CD4-positive, alpha-beta memory T cell (primary cell): ENCODE measurements around the gene KCNK13. TPM values are rescaled to one million over a fixed set of nuclear protein-coding genes. Genes with fewer than 3 reads are reported as not detected.

ENCODE experiments used
- CTCF ChIA-PET: fragments of 350-600 bp; sonication (Branson Sonifier 250); formaldehyde crosslinking; loops from one replicate; lab custom pipeline; 2021; ENCODE audit warnings: inconsistent platforms; ENCODE audit not compliant: partially characterized antibody; lab: Charles Lee
- POLR2A ChIA-PET: fragments of 350-600 bp; sonication (Branson Sonifier 250); formaldehyde crosslinking; loops from one replicate; lab custom pipeline; 2021; ENCODE audit not compliant: partially characterized antibody; lab: Charles Lee
- DNase-seq, 5 donors: peaks; one replicate each; pipeline versions ENCODE4 v3.0.0 to v3.0.0-alpha.2; 2020 to 2022; ENCODE audit warnings: mixed read lengths in 1 of 5
- H3K27ac ChIP-seq: one replicate; pipeline ENCODE4 v1.7.0; 2013; ENCODE audit warnings: low read depth, low read length
- H3K27me3 ChIP-seq: 2 replicates; pipeline ENCODE4 v1.7.0; 2013; ENCODE audit warnings: mild to moderate bottlenecking, low read length, moderate library complexity; ENCODE audit not compliant: insufficient read depth
- H3K36me3 ChIP-seq: 2 replicates; pipeline ENCODE4 v1.7.0; 2013; ENCODE audit warnings: mild to moderate bottlenecking, low read length, moderate library complexity; ENCODE audit not compliant: insufficient read depth
- H3K4me1 ChIP-seq: 2 replicates; pipeline ENCODE4 v1.7.0; 2013; ENCODE audit warnings: mild to moderate bottlenecking, low read length, moderate library complexity; ENCODE audit not compliant: insufficient read depth
- H3K4me3 ChIP-seq, 2 donors: one replicate each; pipeline ENCODE4 v1.7.0; 2013; ENCODE audit warnings: low read length in 2 of 2, mild to moderate bottlenecking in 1 of 2
- H3K9me3 ChIP-seq, 2 donors: one replicate each; pipeline ENCODE4 v1.7.0; 2013; ENCODE audit warnings: low read length in 2 of 2, control low read depth in 1 of 2; ENCODE audit not compliant: control insufficient read depth in 1 of 2
- H3K27ac Mint-ChIP-seq, 7 donors: one replicate each; pipeline ENCODE4 v1.8.0; 2020 to 2021; ENCODE audit warnings: mixed read lengths in 7 of 7, mild to moderate bottlenecking in 6 of 7, inconsistent platforms in 3 of 7, moderate library complexity in 3 of 7
- H3K27me3 Mint-ChIP-seq, 2 donors: one replicate each; pipeline ENCODE4 v1.8.0; 2020 to 2021; ENCODE audit warnings: mixed read lengths in 2 of 2
- H3K36me3 Mint-ChIP-seq, 2 donors: one replicate each; pipeline ENCODE4 v1.8.0; 2020 to 2021; ENCODE audit warnings: mixed read lengths in 2 of 2, inconsistent platforms in 1 of 2, mild to moderate bottlenecking in 1 of 2
- H3K4me1 Mint-ChIP-seq, 4 donors: one replicate each; pipeline ENCODE4 v1.8.0; 2020 to 2021; ENCODE audit warnings: mixed read lengths in 4 of 4, mild to moderate bottlenecking in 1 of 4
- H3K4me3 Mint-ChIP-seq, 8 donors: one replicate each; pipeline ENCODE4 v1.8.0; 2020 to 2021; ENCODE audit warnings: mixed read lengths in 8 of 8, mild to moderate bottlenecking in 7 of 8, moderate library complexity in 6 of 8, inconsistent platforms in 3 of 8
- H3K9me3 Mint-ChIP-seq, 8 donors: one replicate each; pipeline ENCODE4 v1.8.0; 2020 to 2021; ENCODE audit warnings: mixed read lengths in 8 of 8, mild to moderate bottlenecking in 5 of 8, inconsistent platforms in 3 of 8, moderate library complexity in 1 of 8
- intact Hi-C: fragments of 100-400 bp; cut with micrococcal nuclease; formaldehyde crosslinking; loops from one replicate; pipeline ENCODE4 v1.15.1; 2023
- polyA plus RNA-seq, 2 donors: library from polyadenylated mRNA; unstranded; fragments of 300-500 nt; fragmentation: Illumina TruSeq; gene quantifications; one replicate each; pipeline ENCODE4 v1.2.3, GENCODE V29; 2021
- total RNA-seq, 2 experiments: library from RNA; stranded (reverse); gene quantifications; one replicate each; pipeline ENCODE4 v1.2.3, GENCODE V29; 2021

The KCNK13 gene
- total and polyA plus RNA-seq, 4 experiments from 2014 or later, result 0.17 TPM; not detected in 2

DNA sequence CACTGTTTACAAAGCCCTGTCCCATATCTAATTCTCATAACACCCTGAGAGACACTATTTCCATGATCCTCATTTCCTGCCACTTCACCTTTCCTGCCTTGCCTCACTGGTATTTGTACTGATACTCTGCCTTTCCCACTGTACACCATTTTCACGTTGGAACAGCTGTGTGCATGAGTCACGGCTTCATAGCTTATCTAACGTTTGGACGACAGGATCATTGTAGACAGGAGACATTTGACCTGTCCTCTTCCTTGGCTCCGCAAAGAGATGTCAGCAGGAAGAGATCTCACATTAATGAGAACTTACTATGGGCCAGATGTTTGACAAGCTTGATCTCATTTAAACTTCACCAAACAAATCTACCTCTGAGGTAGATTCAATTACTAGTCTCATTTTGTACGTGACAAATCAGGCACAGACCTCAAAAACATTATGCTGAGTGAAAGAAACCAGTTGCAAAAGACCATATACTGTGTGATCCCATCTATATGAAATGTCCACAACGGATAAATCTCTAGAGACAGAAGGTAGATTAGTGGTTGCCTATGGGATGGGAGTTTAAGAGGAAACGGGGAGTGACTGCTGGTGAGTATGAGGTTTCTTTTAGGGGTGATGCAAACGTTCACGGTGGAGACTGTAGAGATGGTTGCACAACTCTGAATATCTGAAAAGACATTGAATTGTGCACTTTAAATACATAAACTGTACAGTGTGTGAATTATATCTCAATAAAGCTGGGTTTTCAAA lies 71.2 kb downstream of the KCNK13 start:
- H3K27ac ChIP-seq, result no peak overlapping the region
- Mint-ChIP-seq H3K27ac (no peak overlapping the region), H3K4me3 (no peak overlapping the region), H3K27me3 (peaks cover 14 to 30% of the 10 kb centered on the region in 2 donors), H3K9me3 (peaks cover 0 to 2% (median 0%) of the 10 kb centered on the region in 8 donors), H3K36me3 (no peaks in the 10 kb centered on the region), H3K4me1 (no peaks in the 10 kb centered on the region)
- no peaks in the 10 kb centered on the region for H3K27me3 ChIP-seq
- DNase-seq, result no peak
- H3K9me3 ChIP-seq, result no peaks in the 10 kb centered on the region
- H3K36me3 ChIP-seq, result no peaks in the 10 kb centered on the region
- no peaks in the 10 kb centered on the region for H3K4me1 ChIP-seq
- no peak overlapping the region for H3K4me3 ChIP-seq
- intact Hi-C loops, result no loop called here
- ChIA-PET POLR2A (no interaction called here), CTCF (no interaction called here)

DNA sequence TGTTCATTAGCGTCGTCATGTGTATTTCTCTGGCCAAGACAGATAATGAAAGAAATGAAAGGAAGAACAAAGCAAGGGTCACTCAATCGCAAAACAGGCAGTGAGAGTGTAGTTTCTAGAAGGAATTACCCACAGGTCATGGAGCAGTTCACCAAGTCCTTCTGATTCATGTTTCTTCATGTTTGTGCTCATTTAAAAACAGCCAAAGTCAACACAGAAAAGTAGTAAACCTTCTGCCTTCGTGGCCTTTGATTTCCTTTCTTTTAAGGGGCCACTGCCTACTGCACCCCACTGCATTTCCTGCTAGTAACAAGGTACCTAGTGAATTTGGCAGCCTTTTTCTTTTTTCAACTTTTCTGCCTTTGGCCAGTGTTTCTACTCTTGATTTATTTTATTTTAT lies 75.1 kb downstream of the KCNK13 start:
- no peaks in the 10 kb centered on the region for H3K27me3 ChIP-seq
- POLR2A ChIA-PET, result no interaction called here

DNA sequence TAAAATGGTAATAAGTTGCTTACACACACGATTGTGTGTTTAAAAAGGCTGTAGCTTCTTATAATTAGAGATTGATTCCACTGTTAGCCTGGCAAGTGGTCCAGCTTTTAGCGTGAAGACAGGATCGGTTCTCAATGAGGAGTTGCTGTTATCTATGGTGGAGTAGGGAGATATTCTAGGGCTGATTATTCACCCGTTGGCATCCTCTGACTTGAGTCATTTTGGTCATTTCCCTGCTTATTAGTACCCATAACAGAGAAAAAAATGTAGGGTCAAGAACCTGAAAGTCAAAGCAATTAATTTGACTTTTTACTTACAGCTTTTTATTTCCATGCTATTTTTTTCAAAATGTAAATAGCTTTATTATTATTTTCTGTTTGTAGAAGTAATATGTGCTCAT lies 76.0 kb downstream of the KCNK13 start:
- CTCF ChIA-PET, result interaction anchor here (0.8 kb wide), 1 partner anchor 198 kb away, joined by 3 read pairs; no protein-coding TSS in a partner anchor
- Histone ChIP-seq H3K36me3 (no peaks in the 10 kb centered on the region), H3K4me1 (no peaks in the 10 kb centered on the region), H3K9me3 (no peaks in the 10 kb centered on the region), H3K4me3 (no peak overlapping the region), H3K27ac (no peak overlapping the region), H3K27me3 (no peaks in the 10 kb centered on the region)
- Mint-ChIP-seq H3K27ac (no peak overlapping the region), H3K4me3 (no peak overlapping the region), H3K9me3 (peaks cover 0 to 2% (median 0%) of the 10 kb centered on the region in 8 donors), H3K27me3 (peaks cover 10 to 13% of the 10 kb centered on the region in 2 donors), H3K36me3 (no peaks in the 10 kb centered on the region), H3K4me1 (peaks cover 0 to 1% (median 0%) of the 10 kb centered on the region in 4 donors)
- POLR2A ChIA-PET, result no interaction called here
- intact Hi-C loops, result no loop called here
- DNase-seq, result no peak

More for the DNA sequence above, 75.1 kb downstream of the KCNK13 start:
- Histone ChIP-seq H3K4me1 (no peaks in the 10 kb centered on the region), H3K27ac (no peak overlapping the region), H3K9me3 (no peaks in the 10 kb centered on the region), H3K4me3 (no peak overlapping the region), H3K36me3 (no peaks in the 10 kb centered on the region)
- intact Hi-C loops, result no loop called here
- Mint-ChIP-seq H3K4me3 (no peak overlapping the region), H3K27ac (no peak overlapping the region), H3K9me3 (peaks cover 0 to 2% (median 0%) of the 10 kb centered on the region in 8 donors), H3K36me3 (no peaks in the 10 kb centered on the region), H3K27me3 (peaks cover 10 to 16% of the 10 kb centered on the region in 2 donors), H3K4me1 (no peaks in the 10 kb centered on the region)
- DNase-seq, result no peak
- CTCF ChIA-PET, result interaction anchor here (0.8 kb wide), 1 partner anchor 198 kb away, joined by 3 read pairs; no protein-coding TSS in a partner anchor

DNA sequence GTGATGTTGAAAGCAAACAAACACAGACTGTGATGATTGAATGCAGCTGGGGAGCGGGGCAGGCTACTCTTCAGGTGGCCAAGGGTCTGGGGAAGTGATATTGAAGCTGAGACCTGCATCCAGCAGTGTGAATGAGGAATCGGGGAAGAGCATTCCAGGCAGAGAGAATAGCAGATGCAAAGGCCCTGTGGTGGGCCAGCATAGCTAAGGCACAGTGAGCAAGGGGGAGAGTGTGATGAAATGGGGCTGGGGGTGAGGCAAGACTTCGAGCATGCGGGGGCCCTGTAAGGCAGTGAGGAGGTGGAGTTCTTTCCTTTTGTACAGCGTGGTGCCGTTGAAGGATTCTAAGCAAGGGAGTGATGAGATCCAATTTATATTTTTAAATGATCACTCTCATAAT lies 77.4 kb downstream of the KCNK13 start:
- Mint-ChIP-seq H3K4me1 (peaks cover 0 to 1% (median 0%) of the 10 kb centered on the region in 4 donors), H3K36me3 (no peaks in the 10 kb centered on the region), H3K27me3 (peaks cover 8 to 10% of the 10 kb centered on the region in 2 donors), H3K9me3 (peaks cover 0 to 2% (median 0%) of the 10 kb centered on the region in 8 donors), H3K4me3 (no peak overlapping the region), H3K27ac (no peak overlapping the region)
- DNase-seq, result no peak
- ChIA-PET POLR2A (no interaction called here), CTCF (no interaction called here)
- no peak overlapping the region for H3K27ac ChIP-seq
- no peak overlapping the region for H3K4me3 ChIP-seq
- H3K36me3 ChIP-seq, result no peaks in the 10 kb centered on the region
- no peaks in the 10 kb centered on the region for H3K27me3 ChIP-seq
- intact Hi-C loops, result no loop called here
- H3K4me1 ChIP-seq, result no peaks in the 10 kb centered on the region
- no peaks in the 10 kb centered on the region for H3K9me3 ChIP-seq

DNA sequence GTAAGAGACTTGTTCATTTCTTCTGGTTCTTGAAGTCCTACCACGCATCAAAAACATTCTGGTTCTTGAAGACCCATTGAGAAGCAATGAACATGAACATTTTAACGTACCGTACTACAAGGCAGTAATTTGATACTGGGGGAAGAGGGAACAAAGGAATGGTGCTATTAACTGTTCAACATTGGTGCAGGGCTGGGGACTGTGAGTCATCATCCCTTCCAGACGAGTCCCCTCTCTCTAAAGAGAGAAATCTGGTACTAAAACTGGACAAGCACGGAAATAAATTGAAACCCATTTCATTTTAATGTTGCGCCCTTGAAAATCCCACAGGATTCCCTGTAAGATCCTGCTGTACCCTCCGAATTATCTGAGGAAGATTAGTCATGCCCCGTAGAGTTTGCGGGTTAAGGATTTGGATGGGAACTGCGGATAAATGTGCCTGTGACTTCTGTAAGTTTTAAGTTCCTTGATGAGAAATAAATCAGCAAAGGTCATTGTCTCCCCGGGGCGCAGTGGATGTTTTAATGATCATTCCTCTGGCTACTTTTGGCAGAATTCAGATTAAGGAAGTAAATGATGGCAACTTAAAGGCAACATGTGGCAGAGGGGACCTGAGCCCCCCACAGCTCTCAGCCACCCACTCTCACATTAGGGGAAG lies 78.6 kb downstream of the KCNK13 start:
- Histone ChIP-seq H3K9me3 (no peaks in the 10 kb centered on the region), H3K36me3 (no peaks in the 10 kb centered on the region), H3K27me3 (no peaks in the 10 kb centered on the region), H3K4me1 (no peaks in the 10 kb centered on the region), H3K27ac (no peak overlapping the region), H3K4me3 (no peak overlapping the region)
- Mint-ChIP-seq H3K4me1 (peaks cover 0 to 1% (median 0%) of the 10 kb centered on the region in 4 donors), H3K27me3 (peaks cover 7 to 8% of the 10 kb centered on the region in 2 donors), H3K36me3 (no peaks in the 10 kb centered on the region), H3K9me3 (peaks cover 0 to 4% (median 0%) of the 10 kb centered on the region in 8 donors), H3K4me3 (no peak overlapping the region), H3K27ac (no peak overlapping the region)
- intact Hi-C loops, result no loop called here
- CTCF ChIA-PET, result no interaction called here
- no peak for DNase-seq
- POLR2A ChIA-PET, result no interaction called here

DNA sequence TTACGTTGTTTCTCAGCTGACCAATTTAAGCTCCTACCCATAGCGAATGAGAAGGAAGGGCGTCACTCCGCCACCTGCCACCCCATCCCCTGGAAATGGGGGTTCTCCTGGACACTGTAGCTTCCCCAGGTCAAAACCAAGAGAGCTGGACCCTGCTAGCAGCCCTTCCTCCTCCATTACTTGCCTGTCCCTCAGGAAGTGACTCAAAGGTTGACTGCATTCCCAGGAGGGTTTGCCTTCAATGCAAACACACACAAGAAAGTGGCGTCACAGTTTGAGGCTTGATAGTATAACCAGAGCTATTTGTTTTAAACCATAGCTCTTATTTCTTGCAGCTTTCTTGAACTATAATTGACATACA lies 79.1 kb downstream of the KCNK13 start:
- Histone ChIP-seq H3K27ac (no peak overlapping the region), H3K36me3 (no peaks in the 10 kb centered on the region), H3K27me3 (no peaks in the 10 kb centered on the region), H3K9me3 (no peaks in the 10 kb centered on the region), H3K4me1 (no peaks in the 10 kb centered on the region), H3K4me3 (no peak overlapping the region)
- no peak for DNase-seq
- intact Hi-C loops, result no loop called here
- no peaks in the 10 kb centered on the region for H3K36me3 Mint-ChIP-seq
- H3K4me3 Mint-ChIP-seq, result no peak overlapping the region
- H3K27ac Mint-ChIP-seq, result no peak overlapping the region
- H3K4me1 Mint-ChIP-seq, result peaks cover 0 to 1% (median 0%) of the 10 kb centered on the region in 4 donors
- H3K27me3 Mint-ChIP-seq, result peaks cover 9 to 10% of the 10 kb centered on the region in 2 donors
- peaks cover 0 to 3% (median 0%) of the 10 kb centered on the region in 8 donors for H3K9me3 Mint-ChIP-seq
- POLR2A ChIA-PET, result no interaction called here
- CTCF ChIA-PET, result no interaction called here

DNA sequence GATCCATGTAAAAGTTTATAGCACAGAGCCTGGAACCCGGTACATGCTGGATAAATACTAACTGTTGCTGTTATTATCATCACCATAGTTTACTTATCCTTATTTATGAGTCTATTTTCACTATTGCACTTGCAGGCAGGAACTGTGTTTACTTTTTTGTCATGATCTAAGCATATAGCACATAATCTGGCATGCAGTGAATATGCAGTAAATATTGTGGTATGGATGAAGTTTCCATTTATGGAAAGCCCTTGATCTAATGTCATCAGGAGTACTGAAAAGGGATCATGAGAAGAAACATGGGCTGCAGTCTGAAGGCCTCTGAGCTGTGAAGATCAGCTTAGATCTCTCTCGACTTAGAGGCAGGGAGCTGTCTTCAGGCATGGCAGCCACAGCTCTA lies 91.6 kb downstream of the KCNK13 start:
- intact Hi-C loops, result no loop called here
- ChIA-PET POLR2A (no interaction called here), CTCF (no interaction called here)
- Histone ChIP-seq H3K27me3 (no peaks in the 10 kb centered on the region), H3K9me3 (no peaks in the 10 kb centered on the region), H3K4me3 (no peak overlapping the region), H3K4me1 (no peaks in the 10 kb centered on the region), H3K27ac (no peak overlapping the region), H3K36me3 (no peaks in the 10 kb centered on the region)
- Mint-ChIP-seq H3K27me3 (peaks cover 10 to 18% of the 10 kb centered on the region in 2 donors), H3K4me1 (no peaks in the 10 kb centered on the region), H3K9me3 (peaks cover 0 to 13% (median 5%) of the 10 kb centered on the region in 8 donors), H3K4me3 (no peak overlapping the region), H3K27ac (no peak overlapping the region), H3K36me3 (peaks cover 0 to 9% of the 10 kb centered on the region in 2 donors)
- no peak for DNase-seq
